ENCODE results near the gene PLA2G6.
A peak's percentile ranks its signal among the peaks of the same experiment; 100 is the strongest.

The PLA2G6 gene

GRCh38 chr22:38181453-38182200 is at the start of gene PLA2G6:
Gene PLA2G6 (minus strand): TSS chr22:38181830. CDS start chr22:38169426, 12,404 bp downstream.
- DNase-seq (ENCODE audit: low spot score), result peak; percentile 97

DNA sequence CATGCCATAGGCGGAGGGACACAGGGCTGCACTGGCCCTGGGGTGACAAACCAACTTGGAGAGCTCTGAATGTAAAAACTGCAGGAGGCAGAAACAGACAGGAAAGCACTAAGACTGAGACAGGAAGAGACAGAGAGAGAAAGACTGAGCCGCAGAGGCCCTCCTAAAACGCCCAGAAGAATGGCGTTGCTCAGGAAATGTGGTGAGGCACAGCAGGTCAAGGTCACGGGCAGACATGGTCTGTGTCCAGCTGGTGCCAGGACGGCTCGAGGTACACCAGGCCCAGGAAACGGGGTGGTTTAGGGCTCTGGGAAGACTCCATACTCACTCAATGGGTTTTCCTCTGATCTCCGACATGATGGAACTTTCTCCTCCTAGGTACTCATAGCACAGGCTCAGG is 49.3 kb upstream of the PLA2G6 start:
- peak; percentile 46 for DNase-seq (ENCODE audit: low spot score)

- peak; percentile 79 for DNase-seq (ENCODE audit: low spot score)
These were observed 48.6 kb upstream of the PLA2G6 start for GRCh38 chr22:38230108-38230825.

- peak; percentile 91 for DNase-seq (ENCODE audit: low spot score)
These were observed 47.5 kb upstream of the PLA2G6 start for GRCh38 chr22:38228873-38229740.

DNA sequence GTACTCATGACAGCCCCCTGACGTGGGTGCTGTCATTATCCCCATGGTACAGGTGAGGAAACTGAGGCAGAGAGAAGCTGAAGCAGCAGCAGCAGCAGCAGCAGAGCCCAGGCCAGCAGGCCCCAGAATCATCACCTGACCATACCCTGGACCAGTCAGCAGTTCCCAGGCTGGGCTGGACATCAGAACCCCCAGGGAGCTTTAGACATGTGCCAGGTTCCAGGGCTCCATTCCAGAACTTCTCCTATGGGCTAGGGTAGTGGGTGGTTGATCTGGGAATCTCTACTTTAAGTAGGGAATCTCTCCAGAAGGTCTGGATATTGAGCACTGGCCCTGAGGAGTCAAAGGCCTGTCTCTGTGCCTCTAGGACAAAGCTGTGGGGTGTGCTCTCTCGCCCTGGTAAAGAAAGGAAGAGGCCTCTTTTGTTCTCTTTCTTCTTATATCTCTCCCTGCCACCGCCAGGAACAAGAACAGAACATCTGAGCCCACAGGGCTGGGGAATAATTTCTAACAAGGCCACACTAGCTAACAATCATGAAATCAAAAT is 46.8 kb upstream of the PLA2G6 start:
- DNase-seq (ENCODE audit: low spot score), result no peak

- DNase-seq (ENCODE audit: low spot score), result no peak
These were observed 45.4 kb upstream of the PLA2G6 start for GRCh38 chr22:38226853-38227649.

DNA sequence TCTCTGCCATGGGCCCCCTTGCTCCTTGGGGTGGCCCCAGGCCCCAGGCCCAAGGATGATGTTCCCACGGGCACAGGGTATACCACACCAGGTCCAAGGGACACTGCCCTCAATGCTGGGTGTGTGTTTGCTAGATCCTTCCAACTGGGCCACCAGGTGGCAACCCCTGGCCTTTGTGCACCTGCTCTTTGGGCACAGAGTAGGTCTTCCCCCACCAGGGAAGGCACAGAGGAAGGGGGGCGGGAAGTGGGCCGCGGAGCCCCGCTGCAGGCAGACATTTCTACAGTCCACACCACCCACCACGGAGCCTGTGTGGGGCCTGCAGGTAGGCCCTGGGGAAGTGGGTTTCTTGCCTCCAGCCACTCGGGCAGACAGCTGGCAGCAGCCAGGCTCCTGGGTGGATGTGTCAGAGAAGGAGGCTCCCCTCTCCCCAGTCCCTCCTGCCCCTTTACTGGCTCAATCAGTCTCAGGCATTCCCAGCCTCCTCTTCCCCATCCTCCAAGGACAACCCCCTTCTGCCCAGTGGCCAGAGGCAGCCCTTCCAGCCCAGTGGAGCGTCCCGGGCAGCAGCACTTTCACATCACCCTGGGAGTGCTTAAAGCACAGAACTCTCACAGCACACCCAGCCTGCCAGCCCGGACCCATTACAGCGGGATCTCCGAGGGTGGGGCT is 41.8 kb upstream of the PLA2G6 start:
- no peak for DNase-seq (ENCODE audit: low spot score)

DNA sequence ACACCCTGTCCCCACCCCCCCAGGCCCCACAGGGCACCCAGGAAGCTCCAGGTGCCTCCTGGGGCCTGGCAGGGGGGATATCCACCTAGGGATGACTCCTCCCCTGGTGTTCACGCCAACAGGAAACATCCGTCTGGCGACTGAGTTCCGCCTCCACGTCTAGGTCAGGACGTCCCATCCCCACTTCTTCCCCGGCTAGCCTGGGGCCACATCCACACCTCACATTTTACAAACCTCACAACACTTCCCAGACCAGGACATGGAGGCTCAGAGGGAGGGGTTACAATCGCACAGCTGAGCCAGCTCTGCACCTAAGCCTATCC is 41.1 kb upstream of the PLA2G6 start:
- no peak for DNase-seq (ENCODE audit: low spot score)

DNA sequence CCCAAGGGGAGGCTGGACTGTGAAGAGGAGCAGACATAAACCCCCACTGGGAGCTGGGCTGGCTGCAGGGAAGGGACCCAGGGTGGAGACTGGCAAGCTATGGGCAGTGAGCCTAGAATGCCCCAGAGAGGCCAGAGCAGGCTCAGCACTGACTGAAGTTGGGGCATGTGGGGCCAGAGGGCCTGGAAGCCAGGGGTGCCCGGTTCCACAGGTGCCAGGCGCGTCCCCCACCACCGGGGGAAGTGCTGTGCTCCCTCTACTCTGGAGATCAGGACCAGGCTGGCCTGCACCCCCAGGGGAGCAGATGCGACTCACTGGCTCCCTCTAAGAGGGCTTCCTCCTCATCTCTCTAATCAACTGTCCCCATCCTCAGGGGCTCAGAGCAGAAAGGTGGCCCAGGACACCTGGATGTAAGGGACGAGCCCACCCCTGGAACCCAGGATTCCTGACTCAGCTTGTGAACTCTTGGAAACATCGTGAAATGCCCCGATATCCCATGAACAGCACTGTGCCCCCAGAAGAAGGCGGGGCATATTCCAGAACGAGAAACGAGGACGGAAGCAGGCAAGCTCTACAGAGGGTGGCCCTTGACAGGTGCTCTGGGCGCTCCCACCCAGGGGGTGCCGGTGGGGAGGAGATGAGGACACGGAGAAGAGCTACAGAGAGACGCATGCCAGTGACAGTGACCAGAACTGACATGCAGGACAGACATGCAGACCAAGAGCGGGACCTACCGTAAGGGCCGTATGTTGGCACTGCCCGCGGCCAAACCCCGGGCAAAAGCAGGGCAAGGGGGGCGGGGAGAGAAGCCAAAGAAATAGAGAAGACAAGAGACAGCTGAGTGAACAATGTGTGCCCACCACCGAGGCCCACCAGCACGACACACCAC is 40.5 kb upstream of the PLA2G6 start:
- DNase-seq (ENCODE audit: low spot score), result no peak

DNA sequence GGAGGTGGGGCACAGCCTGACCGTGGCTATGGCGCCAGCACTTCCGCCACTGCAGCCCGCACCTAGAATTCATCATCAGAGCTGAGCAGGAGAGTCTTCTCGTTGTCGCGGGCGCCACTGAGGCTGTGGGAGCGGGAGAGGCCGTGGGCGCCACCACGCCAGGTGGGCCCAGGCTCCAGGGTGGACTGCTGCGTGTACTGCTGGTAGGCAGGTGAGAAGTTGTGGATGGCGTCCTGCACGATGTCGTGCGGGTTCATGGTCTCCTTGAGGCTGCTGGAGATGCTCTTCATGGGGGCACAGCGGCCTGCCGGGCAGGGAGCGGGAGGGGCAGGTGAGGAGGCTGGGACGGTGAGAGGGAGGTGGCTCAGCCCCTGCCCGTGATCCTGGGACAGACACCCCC is 39.8 kb upstream of the PLA2G6 start:
- no peak for DNase-seq (ENCODE audit: low spot score)

DNA sequence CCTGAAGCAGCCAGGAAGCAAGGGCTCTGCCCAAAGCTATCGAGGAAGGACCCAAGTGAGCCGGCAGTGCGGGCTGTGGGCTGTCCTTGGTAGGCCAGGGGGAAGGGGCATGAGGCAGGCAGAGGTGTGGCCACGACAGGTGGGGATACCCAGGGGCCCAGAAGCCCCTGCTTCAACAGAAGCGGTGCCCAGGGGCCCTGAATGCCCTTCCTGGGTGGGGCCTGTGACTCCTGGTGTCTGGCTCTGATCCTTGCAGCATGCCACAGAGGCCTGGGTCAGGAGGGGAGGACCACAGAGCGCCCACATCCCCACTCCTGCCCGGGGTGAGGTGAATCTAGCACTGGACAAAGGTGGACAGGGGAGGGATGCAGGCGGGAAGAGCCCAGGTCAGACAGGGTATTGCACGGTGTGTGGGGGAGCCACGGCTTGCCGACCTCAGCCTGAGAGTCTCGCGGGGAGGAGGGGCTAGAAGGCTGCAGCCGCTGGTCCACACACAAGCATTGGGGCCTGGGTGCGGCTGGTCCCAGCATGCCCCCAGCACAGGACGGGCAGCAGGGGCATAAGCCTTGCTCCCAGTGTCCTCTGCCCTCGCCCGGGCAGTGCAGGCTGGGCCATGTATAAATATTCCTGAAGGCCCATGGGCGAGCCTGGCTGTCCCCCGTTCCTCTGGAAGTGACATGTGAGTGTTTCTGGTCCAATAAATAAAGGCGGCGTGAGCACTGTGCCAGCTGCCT is 39.2 kb upstream of the PLA2G6 start:
- no peak for DNase-seq (ENCODE audit: low spot score)

GRCh38 chr22:38220163-38220562 is 38.5 kb upstream of the PLA2G6 start:
- no peak for DNase-seq (ENCODE audit: low spot score)

DNA sequence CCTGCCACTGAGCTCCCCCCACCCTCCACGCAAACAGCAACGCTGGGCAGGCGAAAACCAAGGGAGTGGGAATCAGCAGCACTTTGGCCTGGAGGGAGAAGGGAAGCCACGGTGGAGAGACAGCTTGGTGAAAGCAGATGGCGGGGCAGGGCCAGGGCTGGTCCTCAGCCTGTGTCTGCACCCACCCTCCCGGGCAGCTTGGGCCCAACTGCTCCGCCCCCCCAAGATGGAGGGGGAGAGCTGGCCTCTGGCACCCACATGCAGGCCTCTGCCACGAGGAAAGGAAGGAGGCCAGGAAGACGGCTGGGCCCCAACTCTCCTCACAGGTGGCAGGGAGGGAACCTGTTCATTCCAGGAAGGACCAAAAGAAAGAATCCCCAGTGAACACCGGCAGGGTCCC is 38.0 kb upstream of the PLA2G6 start:
- no peak for DNase-seq (ENCODE audit: low spot score)

DNA sequence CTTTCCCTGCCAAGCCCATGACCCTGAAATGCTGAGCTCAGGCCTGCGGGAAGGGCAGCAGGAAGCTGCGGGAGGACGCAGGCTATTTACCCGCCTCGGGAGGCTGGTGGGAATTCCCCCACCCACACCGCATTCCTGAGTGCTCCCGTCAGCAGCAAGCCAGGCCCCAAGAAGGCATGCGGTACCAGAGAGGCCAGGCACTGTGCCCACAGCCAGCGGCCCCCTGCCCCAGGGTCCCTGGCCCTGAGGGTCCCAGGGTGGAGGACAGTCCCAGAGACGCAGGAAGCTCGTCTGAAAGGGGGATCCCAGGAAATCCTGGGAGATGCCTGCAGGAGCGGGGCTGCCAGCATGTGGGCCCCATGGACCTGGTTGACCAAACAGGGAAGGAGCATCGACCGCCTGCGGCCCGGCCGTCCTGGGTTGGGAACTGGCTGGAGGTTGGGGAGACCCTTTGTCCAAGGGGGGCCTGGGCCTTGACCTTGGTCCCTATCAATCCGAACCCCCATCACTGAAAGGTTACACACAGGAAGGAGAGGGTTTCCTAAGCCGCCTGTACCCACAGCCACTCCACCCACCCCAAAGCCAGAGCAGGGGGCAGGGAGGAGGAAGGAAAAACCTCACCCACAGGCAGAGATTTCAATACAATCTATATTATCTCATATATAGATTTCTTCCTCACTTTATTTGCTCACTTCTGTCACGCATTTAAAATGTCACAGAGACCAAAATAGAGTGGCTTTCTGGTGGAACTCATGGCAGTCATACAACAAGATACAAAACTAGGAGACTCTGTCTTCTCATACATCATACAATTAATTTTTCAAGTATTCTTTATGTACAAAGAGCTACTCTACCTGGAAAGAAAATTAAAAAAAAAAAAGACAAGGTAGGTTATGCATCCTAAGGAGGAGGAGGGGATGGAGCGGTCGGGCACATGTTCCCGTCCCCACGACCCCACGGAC is 37.3 kb upstream of the PLA2G6 start:
- DNase-seq (ENCODE audit: low spot score), result peak; percentile 78

DNA sequence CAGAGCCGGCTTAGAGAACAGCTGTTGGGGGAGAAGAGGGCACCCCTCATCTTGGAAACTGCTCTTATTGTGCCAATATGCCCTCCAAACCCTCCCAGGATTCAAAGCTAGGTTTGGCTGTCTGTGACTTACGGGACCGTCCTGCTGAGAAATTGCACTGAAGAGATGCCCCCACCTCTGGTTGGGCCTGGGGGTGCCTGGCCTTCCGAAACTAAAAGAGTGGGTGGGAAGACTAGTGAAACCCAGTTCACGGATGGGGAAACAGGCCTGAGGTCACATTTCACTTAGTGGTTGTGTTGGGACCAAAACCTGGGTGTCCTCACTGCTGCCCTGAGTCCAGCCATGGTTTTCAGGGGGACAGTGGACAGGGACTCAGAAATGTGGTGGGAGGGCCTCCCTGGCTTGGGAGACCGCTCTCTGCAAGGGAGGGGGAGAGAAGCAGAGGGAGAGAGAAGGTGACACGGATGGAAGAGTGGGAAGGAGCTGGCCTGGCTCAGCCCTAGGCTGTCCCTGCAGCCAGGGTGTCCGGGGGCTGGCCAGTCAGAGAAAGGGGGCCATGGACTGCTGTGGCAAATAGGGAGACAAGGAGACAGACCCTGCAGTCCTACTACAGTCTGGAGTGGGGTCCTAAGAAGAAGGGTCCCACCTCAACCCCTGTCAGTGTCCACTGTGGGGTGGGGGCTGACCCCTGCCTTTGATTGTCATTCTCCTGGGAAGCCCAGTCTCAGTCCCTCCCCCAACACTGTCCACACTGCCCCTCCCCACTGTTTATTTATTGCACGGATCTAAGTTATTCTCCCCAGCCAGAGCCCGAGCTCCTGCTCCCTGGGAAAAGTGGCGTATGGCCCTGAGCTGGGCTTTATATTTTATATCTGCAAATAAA is 33.8 kb upstream of the PLA2G6 start:
- DNase-seq (ENCODE audit: low spot score), result no peak

DNA sequence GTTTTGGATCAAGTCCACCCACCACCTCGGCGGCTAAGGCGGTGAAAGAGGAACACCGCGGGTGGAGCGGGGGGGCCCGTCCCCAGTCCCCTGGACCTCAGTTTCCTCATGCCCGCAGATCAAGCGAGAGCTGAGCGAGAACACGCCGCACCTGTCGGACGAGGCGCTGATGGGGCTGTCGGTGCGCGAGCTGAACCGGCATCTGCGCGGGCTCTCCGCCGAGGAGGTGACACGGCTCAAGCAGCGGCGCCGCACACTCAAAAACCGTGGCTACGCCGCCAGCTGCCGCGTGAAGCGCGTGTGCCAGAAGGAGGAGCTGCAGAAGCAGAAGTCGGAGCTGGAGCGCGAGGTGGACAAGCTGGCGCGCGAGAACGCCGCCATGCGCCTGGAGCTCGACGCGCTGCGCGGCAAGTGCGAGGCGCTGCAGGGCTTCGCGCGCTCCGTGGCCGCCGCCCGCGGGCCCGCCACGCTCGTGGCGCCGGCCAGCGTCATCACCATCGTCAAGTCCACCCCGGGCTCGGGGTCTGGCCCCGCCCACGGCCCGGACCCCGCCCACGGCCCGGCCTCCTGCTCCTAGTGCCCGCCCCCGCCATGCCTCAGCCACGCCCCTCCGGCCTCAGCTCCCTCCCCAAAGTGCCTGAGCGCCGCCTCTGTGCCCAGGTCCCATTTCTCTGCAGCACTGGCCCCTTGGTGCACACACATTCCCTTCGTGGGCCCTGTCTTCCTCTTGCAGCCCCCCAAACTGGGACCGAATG is 32.8 kb upstream of the PLA2G6 start:
- DNase-seq (ENCODE audit: low spot score), result peak; percentile 59

DNA sequence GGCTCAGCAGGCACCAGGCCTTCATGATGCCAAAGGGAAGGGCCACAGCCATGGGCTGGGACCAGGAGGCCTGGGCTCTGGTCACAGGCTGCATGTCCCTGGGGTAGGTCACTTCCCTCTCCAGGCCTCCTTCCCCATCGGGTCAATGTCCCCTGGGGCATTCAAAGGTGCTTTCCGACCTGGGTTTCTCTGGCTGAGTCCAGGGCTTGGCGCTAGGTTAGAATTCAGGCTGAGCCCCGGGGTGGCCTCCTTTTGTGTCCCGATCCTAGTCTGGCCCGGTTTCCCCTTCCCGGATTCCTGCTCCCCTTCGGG is 32.3 kb upstream of the PLA2G6 start:
- no peak for DNase-seq (ENCODE audit: low spot score)

Data from kidney capillary endothelial cell (primary cell).